CD4-positive, alpha-beta T cell treated with Interleukin-21 for 1 hour (primary cell): Measurements from ENCODE around the gene ARL6IP4.
A peak's percentile ranks its signal among the peaks of the same experiment; 100 is the strongest.

Experiments
- DNase-seq: peaks from one replicate; pipeline ENCODE4 v3.0.0-alpha.2; 2020

Gene ARL6IP4

GRCh38 chr12:122959566-122960192 lies 20.8 kb upstream of the ARL6IP4 start:
- no peak for DNase-seq

GRCh38 chr12:122960193-122960569 lies 20.3 kb upstream of the ARL6IP4 start:
- DNase-seq = no peak

GRCh38 chr12:122961531-122962329 lies 18.8 kb upstream of the ARL6IP4 start:
- DNase-seq = no peak

- DNase-seq = no peak
Measured at GRCh38 chr12:122963941-122964265, 16.6 kb upstream of the ARL6IP4 start.

- no peak for DNase-seq
Measured at GRCh38 chr12:122964439-122965257, 15.8 kb upstream of the ARL6IP4 start.

- no peak for DNase-seq
Measured at GRCh38 chr12:122965321-122965751, 15.1 kb upstream of the ARL6IP4 start.

- peak; percentile 95 for DNase-seq
Measured at GRCh38 chr12:122965851-122966742, 14.4 kb upstream of the ARL6IP4 start, which contains the start of gene ABCB9. ABCB9 (minus strand) TSS chr12:122966463; CDS start chr12:122960235, 6,228 bp downstream.

- DNase-seq = no peak
Measured at GRCh38 chr12:122966743-122967550, 13.5 kb upstream of the ARL6IP4 start.

- DNase-seq = no peak
Measured at GRCh38 chr12:122968104-122968503, 12.4 kb upstream of the ARL6IP4 start.

- no peak for DNase-seq
Measured at GRCh38 chr12:122969676-122970075, 10.8 kb upstream of the ARL6IP4 start.

- peak; percentile 99 for DNase-seq
Measured at GRCh38 chr12:122974274-122974891, 6.1 kb upstream of the ARL6IP4 start.

- peak; percentile 94 for DNase-seq
Measured at GRCh38 chr12:122974892-122975789, 5.3 kb upstream of the ARL6IP4 start, which contains the start of gene OGFOD2. OGFOD2 (plus strand) TSS chr12:122975244; CDS start chr12:122975252, 8 bp downstream.

GRCh38 chr12:122975790-122976647 lies 4.5 kb upstream of the ARL6IP4 start:
- DNase-seq = no peak

GRCh38 chr12:122976648-122976975 lies 3.9 kb upstream of the ARL6IP4 start:
- DNase-seq = no peak

GRCh38 chr12:122977153-122977552 lies 3.3 kb upstream of the ARL6IP4 start:
- DNase-seq = no peak

GRCh38 chr12:122977655-122978392 lies 2.7 kb upstream of the ARL6IP4 start:
- DNase-seq = no peak

GRCh38 chr12:122978507-122978955 lies 1.9 kb upstream of the ARL6IP4 start:
- DNase-seq = no peak
